Testis (tissue), 2 donors: Measurements from ENCODE around the gene PRR5.

Source experiments
- CTCF ChIP-seq, 3 experiments: fragments of 450-650 bp in 2 of 3; fragments of 200-600 bp in 1 of 3; sonication (generic) in 1 of 3; IDR thresholded peaks; one replicate each; pipeline ENCODE4 v1.5.1; 2016 to 2019; ENCODE audit warnings: antibody characterized with exemption in 3 of 3, mild to moderate bottlenecking in 2 of 3, moderate library complexity in 1 of 3
- POLR2A ChIP-seq: fragments of 450-650 bp; IDR thresholded peaks from one replicate; pipeline ENCODE4 v1.6.1; 2017; ENCODE audit warnings: antibody characterized with exemption, mild to moderate bottlenecking, moderate library complexity

GRCh38 chr22:44764373-44764772 lies 62.4 kb downstream of the PRR5 start:
- TF ChIP-seq CTCF (IDR thresholded peaks at IDR 0.05) (no peak), POLR2A (no peak)
